HG03064 (cell line): ENCODE measurements around the gene MOB3B.

Source experiments
- ATAC-seq: cut with Tn5 transposase; IDR thresholded peaks from one replicate; pipeline ENCODE4 v1.9.1; 2021; ENCODE audit warnings: low read depth; ENCODE audit not compliant: unreplicated experiment

Gene MOB3B

GRCh38 chr9:27542508-27542907, 12.9 kb upstream of the MOB3B start:
- no peak for ATAC-seq

GRCh38 chr9:27541740-27542139, 12.1 kb upstream of the MOB3B start:
- ATAC-seq, result no peak

- no peak for ATAC-seq
These were observed 10.9 kb upstream of the MOB3B start for GRCh38 chr9:27540502-27540901.

- no peak for ATAC-seq
These were observed 10.1 kb upstream of the MOB3B start for GRCh38 chr9:27539479-27540441.

GRCh38 chr9:27538647-27539046, 9.0 kb upstream of the MOB3B start:
- ATAC-seq, result no peak

- no peak for ATAC-seq
These were observed 8.1 kb upstream of the MOB3B start for GRCh38 chr9:27537756-27538155.

GRCh38 chr9:27537027-27537435, 7.4 kb upstream of the MOB3B start:
- no peak for ATAC-seq

GRCh38 chr9:27536168-27536567, 6.6 kb upstream of the MOB3B start:
- no peak for ATAC-seq

- no peak for ATAC-seq
These were observed 6.1 kb upstream of the MOB3B start for GRCh38 chr9:27535701-27536118.

GRCh38 chr9:27534658-27535209, 5.1 kb upstream of the MOB3B start:
- ATAC-seq, result no peak

- ATAC-seq, result no peak
These were observed 4.5 kb upstream of the MOB3B start for GRCh38 chr9:27534131-27534530.

- ATAC-seq, result no peak
These were observed 3.7 kb upstream of the MOB3B start for GRCh38 chr9:27533311-27533710.

- ATAC-seq, result no peak
These were observed 2.4 kb upstream of the MOB3B start for GRCh38 chr9:27532046-27532445.

GRCh38 chr9:27530915-27531755, 1.5 kb upstream of the MOB3B start:
- no peak for ATAC-seq

- ATAC-seq, result peak; percentile 28
These were observed 713 bp downstream of the MOB3B start for GRCh38 chr9:27528886-27529315.

- ATAC-seq, result peak; percentile 55
These were observed 1.3 kb downstream of the MOB3B start for GRCh38 chr9:27528076-27528885.

- no peak for ATAC-seq
These were observed 1.9 kb downstream of the MOB3B start for GRCh38 chr9:27527702-27528075.

- ATAC-seq, result no peak
These were observed 5.4 kb downstream of the MOB3B start, which contains the start of gene IFNK for GRCh38 chr9:27524236-27524635. IFNK (plus strand) TSS chr9:27524290; CDS start chr9:27524337, 47 bp downstream.

GRCh38 chr9:27523141-27523540, 6.5 kb downstream of the MOB3B start:
- ATAC-seq, result no peak

GRCh38 chr9:27520986-27521385, 8.6 kb downstream of the MOB3B start:
- no peak for ATAC-seq
